K562 (cell line): ENCODE measurements around the gene EMC9. TPM values are rescaled to one million over a fixed set of nuclear protein-coding genes. Genes with fewer than 3 reads are reported as not detected.

ENCODE experiments used
- HMGXB4 ChIP-seq: sonication (generic); formaldehyde crosslinking; IDR thresholded peaks from 2 replicates; pipeline ENCODE4 v1.8.1; 2023; ENCODE audit warnings: mild to moderate bottlenecking, missing genetic modification reagents
- NFXL1 ChIP-seq: fragments of 450-650 bp; formaldehyde crosslinking; IDR thresholded peaks from 2 replicates; pipeline ENCODE4 v1.4.0; 2021; ENCODE audit warnings: mild to moderate bottlenecking
- NKRF ChIP-seq: fragments of 450-650 bp; IDR thresholded peaks from 2 replicates; pipeline ENCODE4 v1.6.1; 2016; ENCODE audit warnings: borderline replicate concordance
- NR1H2 ChIP-seq: sonication (generic); formaldehyde crosslinking; IDR thresholded peaks from 2 replicates; pipeline ENCODE4 v1.4.0; 2020; ENCODE audit warnings: mild to moderate bottlenecking, missing genetic modification reagents
- POLR2A ChIP-seq: fragments of 450-650 bp; conservative IDR thresholded peaks from 2 replicates; pipeline ENCODE4 v1.6.1; 2016
- PTRF ChIP-seq: fragments of 450-650 bp; IDR thresholded peaks from 2 replicates; pipeline ENCODE4 v1.6.1; 2016; ENCODE audit warnings: mild to moderate bottlenecking, missing genetic modification characterization, missing compliant biosample characterization
- YY1 ChIP-seq, 3 experiments: IDR thresholded peaks; 2 replicates each; pipeline ENCODE4 v1.6.1; 2011; ENCODE audit warnings: low read length in 2 of 3, mild to moderate bottlenecking in 2 of 3, moderate library complexity in 2 of 3, borderline replicate concordance in 1 of 3, control low read depth in 1 of 3, low read depth in 1 of 3; ENCODE audit not compliant: insufficient read depth in 3 of 3, insufficient replicate concordance in 2 of 3, control insufficient read depth in 1 of 3, insufficient read length in 1 of 3; ENCODE audit errors: extremely low read depth in 1 of 3
- polyA plus RNA-seq, 8 experiments: library from polyadenylated mRNA; depleted of rRNA in 4 of 8; stranded (reverse) in 5 of 8; unstranded in 3 of 8; fragments of >200 nt; fragmentation: Nextera tagmentation in 2 of 8; fragmentation: Illumina TruSeq in 1 of 8; extraction: Ambion mirVana in 2 of 8; extraction: Trizol in 1 of 8; gene quantifications; 2 replicates each; pipeline versions ENCODE4 v1.2.1 to v1.2.3, GENCODE V29; 2011 to 2014; ENCODE audit warnings: inconsistent platforms in 1 of 8, missing spikeins in 1 of 8
- total RNA-seq, 7 experiments: library from RNA; depleted of rRNA in 6 of 7; stranded (reverse); fragments of >200 nt in 6 of 7; fragmentation: Illumina TruSeq in 2 of 7; extraction: Trizol in 2 of 7; gene quantifications; 2 replicates each; pipeline versions ENCODE4 v1.2.1 to v1.2.3, GENCODE V29; 2011 to 2021; ENCODE audit warnings: low replicate concordance in 1 of 7

Gene EMC9
- total and polyA plus RNA-seq, 9 of the 15 experiments (the other 6 are each of a cell fraction or from before 2014, with no cell fraction given): 3.1 to 13.2 (median 7.8) TPM

- no peak for TF ChIP-seq HMGXB4 (CRISPR knock-in tag)
- TF ChIP-seq YY1 (IDR thresholded peaks at IDR 0.05; ENCODE audit: borderline replicate concordance in 1 of 3, control insufficient read depth in 1 of 3, extremely low read depth in 1 of 3, insufficient read depth in 3 of 3, insufficient read length in 1 of 3, insufficient replicate concordance in 2 of 3, low read depth in 1 of 3, low read length in 2 of 3): no peak
- no peak for TF ChIP-seq PTRF (tag)
- no peak for TF ChIP-seq NR1H2 (CRISPR knock-in tag)
- no peak for TF ChIP-seq POLR2A
- no peak; the same call in 1 of the 2 replicates for TF ChIP-seq NKRF
- no peak for TF ChIP-seq NFXL1
These were observed 4.5 kb upstream of the EMC9 start (continued) for GRCh38 chr14:24145690-24146452.
